Endodermal cell (in vitro differentiated cells): ENCODE results near the gene TRNAU1AP. TPM values are rescaled to one million over a fixed set of nuclear protein-coding genes. Genes with fewer than 3 reads are reported as not detected.

Experiments used
- DNase-seq: peaks from one replicate; pipeline ENCODE4 v3.0.0-alpha.2; 2017
- H3K27ac ChIP-seq: 2 replicates; pipeline ENCODE4 v1.5.1; 2013; ENCODE audit warnings: mild to moderate bottlenecking, low read depth, low read length, moderate library complexity
- H3K27me3 ChIP-seq: 2 replicates; pipeline ENCODE4 v1.6.1; 2013; ENCODE audit warnings: mild to moderate bottlenecking, low read length, moderate library complexity; ENCODE audit not compliant: insufficient read depth, control insufficient read depth, poor library complexity, severe bottlenecking
- H3K36me3 ChIP-seq: 2 replicates; pipeline ENCODE4 v1.7.0; 2013; ENCODE audit warnings: mild to moderate bottlenecking, low read length, moderate library complexity; ENCODE audit not compliant: control insufficient read depth, insufficient read depth
- H3K4me1 ChIP-seq: one replicate; pipeline ENCODE4 v1.7.0; 2013; ENCODE audit warnings: low read length; ENCODE audit not compliant: control insufficient read depth, insufficient read depth
- H3K4me3 ChIP-seq: 2 replicates; pipeline ENCODE4 v1.5.1; 2013; ENCODE audit warnings: mild to moderate bottlenecking, low read length, moderate library complexity
- H3K9ac ChIP-seq: 2 replicates; pipeline ENCODE4 v1.6.1; 2013; ENCODE audit warnings: mild to moderate bottlenecking, low read length, moderate library complexity; ENCODE audit not compliant: poor library complexity, severe bottlenecking; ENCODE audit errors: extremely low read depth
- H3K9me3 ChIP-seq: 2 replicates; pipeline ENCODE4 v1.6.1; 2013; ENCODE audit warnings: mild to moderate bottlenecking, low read length, moderate library complexity; ENCODE audit not compliant: control insufficient read depth
- H3K27ac Mint-ChIP-seq: 2 replicates; pipeline ENCODE4 v1.8.0; 2020; ENCODE audit warnings: mixed read lengths
- H3K27me3 Mint-ChIP-seq: 2 replicates; pipeline ENCODE4 v1.8.0; 2021; ENCODE audit warnings: mild to moderate bottlenecking, mixed read lengths; ENCODE audit not compliant: insufficient read depth
- H3K36me3 Mint-ChIP-seq: 2 replicates; pipeline ENCODE4 v1.8.0; 2020; ENCODE audit warnings: low read depth, mixed read lengths
- H3K4me1 Mint-ChIP-seq: 2 replicates; pipeline ENCODE4 v1.8.0; 2020; ENCODE audit warnings: mixed read lengths
- H3K4me3 Mint-ChIP-seq: 2 replicates; pipeline ENCODE4 v1.8.0; 2020; ENCODE audit warnings: mild to moderate bottlenecking, moderate library complexity, mixed read lengths
- H3K9me3 Mint-ChIP-seq: 2 replicates; pipeline ENCODE4 v1.8.0; 2020; ENCODE audit warnings: mild to moderate bottlenecking, mixed read lengths
- WGBS, 2 experiments: methylation state at CpG; one replicate each; pipeline versions ENCODE4 v1.1.5 to v1.1.7; 2013; ENCODE audit warnings: missing lambda C conversion rate in 2 of 2, mixed read lengths in 1 of 2; ENCODE audit not compliant: insufficient coverage in 1 of 2, insufficient read length in 1 of 2; 5-methylcytosine and 5-hydroxymethylcytosine counted together
- total RNA-seq, 2 donors: library from RNA; stranded (reverse); fragmentation: NEBNext Ultra II Directional in 1 of 2; extraction: Animal tissue kit (Norgen Biotek cat#: 25700) in 1 of 2; gene quantifications; 2 replicates in 1 of 2; 3 replicates in 1 of 2; pipeline ENCODE4 v1.2.1, GENCODE V29; 2021
- TF ChIP-seq, protein P1 (sequence below): fragments of 200-600 bp; sonication (generic); conservative IDR thresholded peaks from 2 replicates; pipeline ENCODE4 v1.5.0; 2021; ENCODE audit warnings: antibody characterized with exemption, mild to moderate bottlenecking

TRNAU1AP gene
- total RNA-seq, 2 donors from 2014 or later: 49.6 to 53.7 TPM

DNA sequence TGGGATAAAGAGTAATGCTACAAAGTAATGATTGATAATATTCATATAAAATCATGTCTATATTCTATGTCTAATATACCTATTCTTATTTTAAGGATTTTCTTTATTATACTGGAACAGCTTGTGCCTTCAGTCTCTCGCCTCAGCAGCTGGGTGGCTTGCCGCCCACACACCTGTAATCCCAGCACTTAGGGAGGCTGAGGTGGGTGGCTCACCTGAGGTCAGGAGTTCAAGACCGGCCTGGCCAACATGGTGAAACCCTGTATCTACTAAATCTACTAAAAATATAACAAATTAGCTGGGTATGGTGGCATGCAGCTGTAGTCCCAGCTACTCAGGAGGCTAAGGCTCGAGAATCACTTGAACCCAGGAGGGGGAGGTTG, 7.6 kb upstream of the TRNAU1AP start:
- no peaks in the 10 kb centered on the region for H3K36me3 Mint-ChIP-seq
- DNase-seq: no peak
- no peaks in the 10 kb centered on the region for H3K36me3 ChIP-seq
- no peak overlapping the region for H3K27ac Mint-ChIP-seq
- H3K27me3 Mint-ChIP-seq: no peaks in the 10 kb centered on the region
- no peaks in the 10 kb centered on the region for H3K27me3 ChIP-seq
- H3K4me3 Mint-ChIP-seq: no peak overlapping the region
- no peak overlapping the region for H3K4me3 ChIP-seq
- WGBS, 2 experiments: 90 to 100% methylated on average over 1 to 3 of the region's 4 CpGs
- H3K4me1 ChIP-seq: no peaks in the 10 kb centered on the region
- H3K4me1 Mint-ChIP-seq: no peaks in the 10 kb centered on the region
- H3K9ac ChIP-seq: no peak overlapping the region
- TF ChIP-seq, protein P1, sequence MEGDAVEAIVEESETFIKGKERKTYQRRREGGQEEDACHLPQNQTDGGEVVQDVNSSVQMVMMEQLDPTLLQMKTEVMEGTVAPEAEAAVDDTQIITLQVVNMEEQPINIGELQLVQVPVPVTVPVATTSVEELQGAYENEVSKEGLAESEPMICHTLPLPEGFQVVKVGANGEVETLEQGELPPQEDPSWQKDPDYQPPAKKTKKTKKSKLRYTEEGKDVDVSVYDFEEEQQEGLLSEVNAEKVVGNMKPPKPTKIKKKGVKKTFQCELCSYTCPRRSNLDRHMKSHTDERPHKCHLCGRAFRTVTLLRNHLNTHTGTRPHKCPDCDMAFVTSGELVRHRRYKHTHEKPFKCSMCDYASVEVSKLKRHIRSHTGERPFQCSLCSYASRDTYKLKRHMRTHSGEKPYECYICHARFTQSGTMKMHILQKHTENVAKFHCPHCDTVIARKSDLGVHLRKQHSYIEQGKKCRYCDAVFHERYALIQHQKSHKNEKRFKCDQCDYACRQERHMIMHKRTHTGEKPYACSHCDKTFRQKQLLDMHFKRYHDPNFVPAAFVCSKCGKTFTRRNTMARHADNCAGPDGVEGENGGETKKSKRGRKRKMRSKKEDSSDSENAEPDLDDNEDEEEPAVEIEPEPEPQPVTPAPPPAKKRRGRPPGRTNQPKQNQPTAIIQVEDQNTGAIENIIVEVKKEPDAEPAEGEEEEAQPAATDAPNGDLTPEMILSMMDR: no peak
- no peaks in the 10 kb centered on the region for H3K9me3 ChIP-seq
- no peaks in the 10 kb centered on the region for H3K9me3 Mint-ChIP-seq
- no peak overlapping the region for H3K27ac ChIP-seq

DNA sequence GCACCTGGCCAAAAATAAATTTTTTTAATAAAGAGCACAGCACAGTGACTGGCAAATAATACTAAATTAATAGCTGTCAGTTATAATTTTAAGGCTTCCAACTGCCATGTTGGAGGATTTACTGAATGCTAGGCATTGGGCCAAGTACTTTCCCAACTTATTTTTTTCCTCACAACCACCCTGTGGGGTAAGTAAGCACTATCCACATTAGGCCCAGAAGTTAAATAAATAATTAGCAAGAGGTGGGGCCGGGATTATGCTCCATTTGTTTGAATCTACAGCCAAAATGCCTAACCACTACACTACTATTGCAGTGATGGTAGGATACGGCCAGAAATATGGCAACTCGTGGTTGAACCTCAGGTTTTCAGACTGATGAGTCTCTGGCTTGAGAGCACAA, 4.6 kb upstream of the TRNAU1AP start:
- TF ChIP-seq, protein P1: no peak
- no peaks in the 10 kb centered on the region for H3K36me3 ChIP-seq

DNA sequence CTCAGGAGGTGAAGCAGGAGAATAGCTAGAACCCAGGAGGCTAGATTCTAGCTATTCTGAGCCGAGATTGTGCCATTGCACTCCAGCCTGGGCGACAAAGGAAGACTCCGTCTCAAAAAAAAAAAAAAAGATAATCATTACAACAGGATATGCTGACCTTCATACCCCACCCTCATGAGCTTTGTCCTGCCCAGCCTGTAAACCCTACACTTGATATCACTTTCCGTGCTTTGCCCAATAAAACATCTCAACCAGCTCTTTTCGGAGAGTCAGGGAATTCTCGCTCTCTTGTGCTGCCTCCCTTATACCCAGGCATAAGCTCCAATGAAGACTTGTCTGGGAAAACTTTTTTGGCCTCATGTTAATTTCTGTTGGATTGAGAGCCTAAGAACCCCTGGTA, 1.5 kb upstream of the TRNAU1AP start:
- no peak overlapping the region for H3K4me3 ChIP-seq
- WGBS, 2 experiments: 95 to 98% methylated on average over 4 to 6 of the region's 6 CpGs
- no peaks in the 10 kb centered on the region for H3K27me3 ChIP-seq
- H3K9ac ChIP-seq: no peak overlapping the region
- TF ChIP-seq, protein P1: no peak
- H3K4me1 ChIP-seq: no peaks in the 10 kb centered on the region
- H3K9me3 ChIP-seq: no peaks in the 10 kb centered on the region
- H3K36me3 ChIP-seq: peaks cover 16% of the 10 kb centered on the region
- no peak for DNase-seq
- H3K4me3 Mint-ChIP-seq: no peak overlapping the region
- no peaks in the 10 kb centered on the region for H3K4me1 Mint-ChIP-seq
- H3K27ac Mint-ChIP-seq: no peak overlapping the region
- H3K36me3 Mint-ChIP-seq: peaks cover 16% of the 10 kb centered on the region
- peaks cover 1% of the 10 kb centered on the region for H3K27me3 Mint-ChIP-seq
- no peak overlapping the region for H3K27ac ChIP-seq
- H3K9me3 Mint-ChIP-seq: no peaks in the 10 kb centered on the region

More for the DNA sequence above, 4.6 kb upstream of the TRNAU1AP start:
- H3K4me3 Mint-ChIP-seq: no peak overlapping the region
- no peaks in the 10 kb centered on the region for H3K4me1 Mint-ChIP-seq
- peaks cover 1% of the 10 kb centered on the region for H3K27me3 Mint-ChIP-seq
- H3K9me3 ChIP-seq: no peaks in the 10 kb centered on the region
- no peak overlapping the region for H3K27ac Mint-ChIP-seq
- H3K4me3 ChIP-seq: no peak overlapping the region
- H3K36me3 Mint-ChIP-seq: no peaks in the 10 kb centered on the region
- DNase-seq: no peak
- no peaks in the 10 kb centered on the region for H3K4me1 ChIP-seq
- no peaks in the 10 kb centered on the region for H3K27me3 ChIP-seq
- H3K9ac ChIP-seq: no peak overlapping the region
- no peak overlapping the region for H3K27ac ChIP-seq
- WGBS, 2 experiments: 92 to 100% methylated on average over 1 to 3 of the region's 3 CpGs
- no peaks in the 10 kb centered on the region for H3K9me3 Mint-ChIP-seq
